ENCODE data around the gene LITAF. TPM values are rescaled to one million over a fixed set of nuclear protein-coding genes. Genes with fewer than 3 reads are reported as not detected.

LITAF gene
- total RNA-seq, 4 donors from 2014 or later, result 31.6 to 95.0 (median 44.5) TPM

DNA sequence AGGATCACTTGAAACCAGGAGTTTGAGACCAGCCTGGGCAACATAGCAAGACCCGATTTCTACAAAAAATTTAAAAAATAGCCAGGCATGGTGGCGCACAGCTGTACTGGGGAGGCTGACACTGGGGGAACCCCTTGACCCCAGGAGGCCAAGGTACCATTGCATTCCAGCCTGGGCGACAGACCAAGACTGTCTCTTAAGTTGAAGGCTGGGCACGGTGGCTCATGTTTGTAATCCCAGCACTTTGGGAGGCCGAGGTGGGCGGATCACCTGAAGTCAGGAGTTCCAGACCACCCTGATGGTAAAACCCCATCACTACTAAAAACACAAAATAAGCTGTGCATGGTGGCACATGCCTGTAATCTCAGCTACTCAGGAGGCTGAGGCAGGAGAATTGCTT, 74.9 kb downstream of the LITAF start:
- Histone ChIP-seq H3K27ac (no peak overlapping the region), H3K36me3 (no peaks in the 10 kb centered on the region), H3K27me3 (no peaks in the 10 kb centered on the region), H3K9me3 (no peaks in the 10 kb centered on the region), H3K4me1 (no peaks in the 10 kb centered on the region), H3K4me3 (no peak overlapping the region)
- 68% methylated on average over 4 of the region's 6 CpGs; no CpG with 5 or more reads in 1 of the 2 donors for WGBS, 2 donors (ENCODE audit: low coverage in 1 of 2)
- no peak for ATAC-seq
- TF ChIP-seq POLR2A (IDR thresholded peaks at IDR 0.05), result no peak
- TF ChIP-seq, protein P1, sequence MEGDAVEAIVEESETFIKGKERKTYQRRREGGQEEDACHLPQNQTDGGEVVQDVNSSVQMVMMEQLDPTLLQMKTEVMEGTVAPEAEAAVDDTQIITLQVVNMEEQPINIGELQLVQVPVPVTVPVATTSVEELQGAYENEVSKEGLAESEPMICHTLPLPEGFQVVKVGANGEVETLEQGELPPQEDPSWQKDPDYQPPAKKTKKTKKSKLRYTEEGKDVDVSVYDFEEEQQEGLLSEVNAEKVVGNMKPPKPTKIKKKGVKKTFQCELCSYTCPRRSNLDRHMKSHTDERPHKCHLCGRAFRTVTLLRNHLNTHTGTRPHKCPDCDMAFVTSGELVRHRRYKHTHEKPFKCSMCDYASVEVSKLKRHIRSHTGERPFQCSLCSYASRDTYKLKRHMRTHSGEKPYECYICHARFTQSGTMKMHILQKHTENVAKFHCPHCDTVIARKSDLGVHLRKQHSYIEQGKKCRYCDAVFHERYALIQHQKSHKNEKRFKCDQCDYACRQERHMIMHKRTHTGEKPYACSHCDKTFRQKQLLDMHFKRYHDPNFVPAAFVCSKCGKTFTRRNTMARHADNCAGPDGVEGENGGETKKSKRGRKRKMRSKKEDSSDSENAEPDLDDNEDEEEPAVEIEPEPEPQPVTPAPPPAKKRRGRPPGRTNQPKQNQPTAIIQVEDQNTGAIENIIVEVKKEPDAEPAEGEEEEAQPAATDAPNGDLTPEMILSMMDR (IDR thresholded peaks at IDR 0.05), result no peak
- TF ChIP-seq EP300 (IDR thresholded peaks at IDR 0.05), result no peak
- TF ChIP-seq POLR2AphosphoS5 (IDR thresholded peaks at IDR 0.05), result no peak

DNA sequence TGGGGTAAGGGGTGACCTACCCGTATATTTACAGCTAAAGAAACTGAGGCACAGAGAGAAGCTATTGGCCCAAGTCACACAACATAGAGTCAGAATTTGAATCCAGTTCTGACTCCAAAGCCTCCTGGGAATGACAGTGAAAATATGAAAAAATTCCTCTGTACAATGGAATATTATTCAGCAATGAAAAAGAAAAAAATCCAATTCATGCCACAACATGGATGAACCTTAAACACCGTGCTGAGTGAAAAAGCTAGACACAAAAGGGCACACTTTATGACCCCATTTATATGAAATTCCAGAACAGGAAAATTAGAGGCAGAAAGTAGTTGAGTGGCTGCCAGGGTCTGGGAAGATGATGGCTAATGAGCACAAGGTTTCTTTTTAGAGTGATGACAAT, 75.4 kb downstream of the LITAF start:
- H3K4me3 ChIP-seq, result no peak overlapping the region
- TF ChIP-seq POLR2A (IDR thresholded peaks at IDR 0.05) (no peak), EP300 (IDR thresholded peaks at IDR 0.05) (no peak), POLR2AphosphoS5 (IDR thresholded peaks at IDR 0.05) (no peak)
- TF ChIP-seq, protein P1 (IDR thresholded peaks at IDR 0.05), result no peak
- 85 to 100% methylated on average over 1 to 2 of the region's 2 CpGs for WGBS, 2 donors (ENCODE audit: low coverage in 1 of 2)
- ATAC-seq, result no peak
- H3K4me1 ChIP-seq, result no peaks in the 10 kb centered on the region
- no peaks in the 10 kb centered on the region for H3K27me3 ChIP-seq
- no peak overlapping the region for H3K27ac ChIP-seq
- H3K36me3 ChIP-seq, result no peaks in the 10 kb centered on the region
- H3K9me3 ChIP-seq, result no peaks in the 10 kb centered on the region

DNA sequence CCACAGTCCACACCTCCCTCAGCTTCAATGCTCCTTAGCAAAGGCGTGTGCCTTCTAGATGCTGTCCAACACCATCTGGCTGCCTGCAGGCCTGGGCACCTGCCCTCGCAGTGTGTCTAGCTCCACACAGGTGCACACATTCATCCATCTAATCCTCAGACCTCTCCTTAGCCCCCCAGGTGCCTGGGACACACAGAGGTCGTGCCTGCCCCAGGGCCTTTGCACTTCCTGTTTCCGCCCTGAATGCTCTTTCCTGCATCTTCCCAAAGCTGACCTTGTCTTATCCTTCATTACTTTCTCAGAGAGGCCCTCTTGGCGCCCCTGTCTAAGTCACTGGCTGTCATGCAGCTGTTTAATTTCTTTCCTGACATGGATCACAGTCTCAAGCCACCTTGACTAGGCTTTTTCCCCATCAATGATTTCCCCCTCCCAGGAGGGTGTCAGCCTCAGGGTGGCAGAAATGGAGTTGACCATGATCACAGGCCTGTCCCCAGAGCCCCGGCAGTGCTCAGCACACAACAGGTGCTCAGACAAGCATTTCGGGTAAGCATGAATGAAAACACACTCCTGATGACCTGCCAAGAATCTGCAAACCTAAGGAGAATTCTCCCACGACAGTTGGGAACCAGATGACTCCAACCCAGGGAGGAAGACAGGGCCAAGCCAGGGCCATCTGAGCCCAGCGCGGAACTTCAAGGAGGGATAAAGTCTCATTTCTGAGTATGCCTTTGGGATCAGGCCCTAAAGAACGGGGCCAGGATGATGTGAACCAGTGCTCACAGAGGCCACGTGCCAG, 76.3 kb downstream of the LITAF start:
- H3K9me3 ChIP-seq, result no peaks in the 10 kb centered on the region
- WGBS, 2 donors (ENCODE audit: low coverage in 1 of 2), result 57 to 93% methylated on average over 3 to 4 of the region's 12 CpGs
- TF ChIP-seq, protein P1 (IDR thresholded peaks at IDR 0.05), result no peak
- no peak for TF ChIP-seq POLR2A (IDR thresholded peaks at IDR 0.05)
- TF ChIP-seq EP300 (IDR thresholded peaks at IDR 0.05), result no peak
- no peak for TF ChIP-seq POLR2AphosphoS5 (IDR thresholded peaks at IDR 0.05)
- no peak overlapping the region for H3K27ac ChIP-seq
- ATAC-seq, result no peak
- H3K4me3 ChIP-seq, result no peak overlapping the region
- H3K36me3 ChIP-seq, result no peaks in the 10 kb centered on the region
- no peaks in the 10 kb centered on the region for H3K4me1 ChIP-seq
- H3K27me3 ChIP-seq, result no peaks in the 10 kb centered on the region

DNA sequence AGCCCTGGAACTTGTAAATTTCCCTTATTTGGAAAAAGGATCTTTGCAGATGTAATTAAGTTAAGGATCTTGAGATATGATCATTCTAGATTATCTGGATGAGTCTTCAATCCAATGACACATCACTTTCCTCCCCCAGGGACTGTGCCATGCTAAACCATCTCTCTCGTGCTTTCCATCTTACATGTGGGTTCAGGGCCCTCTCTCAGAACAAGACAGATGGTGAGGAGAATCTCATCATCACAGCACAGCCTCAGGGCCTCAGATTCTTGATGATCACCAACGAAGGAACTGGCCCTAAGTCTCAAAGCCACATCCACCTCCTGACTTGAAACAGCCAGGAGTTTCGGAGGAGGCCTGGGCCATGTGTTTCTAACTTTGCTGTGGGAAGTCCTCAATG, 78.7 kb downstream of the LITAF start:
- Histone ChIP-seq H3K4me1 (no peaks in the 10 kb centered on the region), H3K27me3 (no peaks in the 10 kb centered on the region), H3K27ac (no peak overlapping the region), H3K9me3 (no peaks in the 10 kb centered on the region), H3K36me3 (no peaks in the 10 kb centered on the region), H3K4me3 (no peak overlapping the region)
- WGBS, 2 donors (ENCODE audit: low coverage in 1 of 2), result 83 to 100% methylated on average over 1 of the region's 3 CpGs
- TF ChIP-seq, protein P1 (IDR thresholded peaks at IDR 0.05), result no peak
- TF ChIP-seq EP300 (IDR thresholded peaks at IDR 0.05), result no peak
- no peak for TF ChIP-seq POLR2A (IDR thresholded peaks at IDR 0.05)
- no peak for TF ChIP-seq POLR2AphosphoS5 (IDR thresholded peaks at IDR 0.05)
- no peak for ATAC-seq

DNA sequence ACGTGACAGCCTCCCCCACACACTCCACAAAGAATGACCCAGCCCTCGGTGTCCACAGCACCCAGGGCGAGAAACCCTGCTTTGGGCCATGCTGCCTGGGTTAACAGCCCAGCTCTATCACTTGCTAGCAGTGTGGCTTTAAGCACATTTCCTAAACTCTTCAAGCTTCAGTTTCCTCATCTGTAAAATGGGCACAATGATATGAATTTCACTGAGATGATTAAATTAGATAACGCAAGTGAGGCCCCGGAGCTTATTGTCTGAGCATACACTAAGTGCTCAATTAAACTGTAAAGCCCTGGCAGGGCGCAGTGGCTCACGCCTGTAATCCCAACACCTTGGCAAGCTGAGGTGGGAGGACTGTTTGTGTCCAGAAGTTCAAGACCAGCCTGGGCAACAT, 79.4 kb downstream of the LITAF start:
- ATAC-seq, result no peak
- Histone ChIP-seq H3K36me3 (no peaks in the 10 kb centered on the region), H3K27ac (no peak overlapping the region), H3K4me3 (no peak overlapping the region), H3K9me3 (no peaks in the 10 kb centered on the region), H3K27me3 (no peaks in the 10 kb centered on the region), H3K4me1 (no peaks in the 10 kb centered on the region)
- 86% methylated on average over 3 of the region's 7 CpGs; no CpG with 5 or more reads in 1 of the 2 donors for WGBS, 2 donors (ENCODE audit: low coverage in 1 of 2)
- TF ChIP-seq POLR2A (IDR thresholded peaks at IDR 0.05) (no peak), POLR2AphosphoS5 (IDR thresholded peaks at IDR 0.05) (no peak), EP300 (IDR thresholded peaks at IDR 0.05) (no peak)
- TF ChIP-seq, protein P1 (IDR thresholded peaks at IDR 0.05), result no peak

Measured in gastroesophageal sphincter (tissue), 4 donors.